K562 (cell line): ENCODE results near the gene KIF5A. TPM values are rescaled to one million over a fixed set of nuclear protein-coding genes. Genes with fewer than 3 reads are reported as not detected.

Source experiments
- C11orf30 ChIP-seq: fragments of 450-650 bp; IDR thresholded peaks from 2 replicates; pipeline ENCODE4 v1.6.1; 2016; ENCODE audit warnings: low read depth, mild to moderate bottlenecking
- CREB1 ChIP-seq, 2 experiments: sonication (generic) in 1 of 2; formaldehyde crosslinking in 1 of 2; IDR thresholded peaks; 2 replicates each; pipeline versions ENCODE4 v1.6.1 to v1.8.0; 2012 to 2022; ENCODE audit warnings: inconsistent platforms in 1 of 2, mild to moderate bottlenecking in 1 of 2, missing genetic modification reagents in 1 of 2, moderate library complexity in 1 of 2
- E4F1 ChIP-seq: fragments of 250-450 bp; sonication (Bioruptor Pico); IDR thresholded peaks from 2 replicates; pipeline ENCODE4 v1.5.0; 2021; ENCODE audit warnings: mild to moderate bottlenecking, borderline replicate concordance
- ELF2 ChIP-seq: fragments of 250-450 bp; sonication (Bioruptor Pico); IDR thresholded peaks from 2 replicates; pipeline ENCODE4 v1.5.0; 2021; ENCODE audit warnings: mild to moderate bottlenecking
- HMBOX1 ChIP-seq: sonication (generic); IDR thresholded peaks from 2 replicates; pipeline ENCODE4 v1.6.1; 2016
- HNRNPLL ChIP-seq: fragments of 200-400 bp; formaldehyde crosslinking; IDR thresholded peaks from 2 replicates; pipeline ENCODE4 v1.6.1; 2017; ENCODE audit warnings: low read length, low read depth, mild to moderate bottlenecking; ENCODE audit not compliant: poor library complexity, severe bottlenecking
- PHF20 ChIP-seq: fragments of 450-650 bp; IDR thresholded peaks from 2 replicates; pipeline ENCODE4 v1.6.1; 2018; ENCODE audit not compliant: partially characterized antibody
- RBM15 ChIP-seq: fragments of 200-400 bp; formaldehyde crosslinking; IDR thresholded peaks from 2 replicates; pipeline ENCODE4 v1.6.1; 2018; ENCODE audit warnings: mild to moderate bottlenecking, low read length, moderate library complexity; ENCODE audit not compliant: insufficient read depth
- SMAD2 ChIP-seq: fragments of 150-350 bp; IDR thresholded peaks from 2 replicates; pipeline ENCODE4 v1.6.1; 2014; ENCODE audit warnings: low read depth, mild to moderate bottlenecking, low read length
- TCF7L2 ChIP-seq: fragments of 150-350 bp; IDR thresholded peaks from 2 replicates; pipeline ENCODE4 v1.6.1; 2016; ENCODE audit warnings: low read depth, mild to moderate bottlenecking, low read length, moderate library complexity
- YBX1 ChIP-seq: fragments of 450-650 bp; IDR thresholded peaks from 2 replicates; pipeline ENCODE4 v1.7.1; 2016; ENCODE audit warnings: mild to moderate bottlenecking
- polyA plus RNA-seq, 8 experiments: library from polyadenylated mRNA; depleted of rRNA in 4 of 8; stranded (reverse) in 5 of 8; unstranded in 3 of 8; fragments of >200 nt; fragmentation: Nextera tagmentation in 2 of 8; fragmentation: Illumina TruSeq in 1 of 8; extraction: Ambion mirVana in 2 of 8; extraction: Trizol in 1 of 8; gene quantifications; 2 replicates each; pipeline versions ENCODE4 v1.2.1 to v1.2.3, GENCODE V29; 2011 to 2014; ENCODE audit warnings: inconsistent platforms in 1 of 8, missing spikeins in 1 of 8
- total RNA-seq, 7 experiments: library from RNA; depleted of rRNA in 6 of 7; stranded (reverse); fragments of >200 nt in 6 of 7; fragmentation: Illumina TruSeq in 2 of 7; extraction: Trizol in 2 of 7; gene quantifications; 2 replicates each; pipeline versions ENCODE4 v1.2.1 to v1.2.3, GENCODE V29; 2011 to 2021; ENCODE audit warnings: low replicate concordance in 1 of 7
- TF ChIP-seq, protein P1 (sequence below): fragments of 250-450 bp; sonication (Bioruptor Pico); IDR thresholded peaks from 2 replicates; pipeline ENCODE4 v1.5.0; 2021
- TF ChIP-seq, protein P2 (sequence below): fragments of 150-350 bp; IDR thresholded peaks from 2 replicates; pipeline ENCODE4 v1.6.1; 2014; ENCODE audit warnings: low read depth, mild to moderate bottlenecking, low read length, borderline replicate concordance
- TF ChIP-seq, protein P3 (sequence below): fragments of 200-800 bp; sonication (Bioruptor generic); IDR thresholded peaks from 2 replicates; pipeline ENCODE4 v1.6.1; 2016; ENCODE audit warnings: missing genetic modification characterization, missing compliant biosample characterization

Gene KIF5A
- total and polyA plus RNA-seq, 9 of the 15 experiments (the other 6 are each of a cell fraction or from before 2014, with no cell fraction given): 3.4 to 17.7 (median 8.0) TPM

DNA sequence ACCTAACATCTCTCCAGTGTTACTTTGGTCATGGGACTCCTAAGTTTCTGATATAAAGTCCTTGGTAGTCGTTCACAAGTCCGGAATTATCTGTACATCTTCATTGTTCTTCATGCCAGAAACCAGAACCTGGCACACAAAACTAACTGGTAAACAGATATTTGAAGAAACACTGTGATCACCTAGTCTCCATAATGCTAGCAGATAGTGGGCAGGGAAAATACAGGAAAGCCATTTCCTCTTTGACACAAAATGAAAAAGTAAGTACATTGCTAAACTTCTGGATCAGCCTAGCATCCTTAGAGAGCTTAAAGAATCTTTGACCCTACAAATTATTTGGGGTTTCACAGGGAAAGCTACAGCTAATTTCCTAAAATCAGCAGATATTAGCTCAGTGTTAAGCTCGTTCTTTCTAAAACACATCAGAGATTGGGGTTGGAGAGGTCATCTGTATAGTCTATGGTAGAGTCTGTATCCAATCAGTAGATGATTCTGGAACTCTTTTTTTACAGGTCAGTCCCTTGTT, 34.4 kb upstream of the KIF5A start (continued):
- TF ChIP-seq E4F1 (CRISPR knock-in tag) (peak; percentile 52; the same call in 1 of the 2 replicates), RBM15 (no peak), CREB1 (IDR thresholded peaks at IDR 0.05) (no peak), CREB1 (CRISPR knock-in tag; IDR thresholded peaks at IDR 0.05) (no peak), C11orf30 (peak; percentile 34; the same call in 1 of the 2 replicates), YBX1 (no peak), SMAD2 (no peak), ELF2 (CRISPR knock-in tag) (no peak; the same call in 1 of the 2 replicates), PHF20 (no peak), HMBOX1 (no peak), HNRNPLL (no peak), TCF7L2 (no peak)
- TF ChIP-seq, protein P1, sequence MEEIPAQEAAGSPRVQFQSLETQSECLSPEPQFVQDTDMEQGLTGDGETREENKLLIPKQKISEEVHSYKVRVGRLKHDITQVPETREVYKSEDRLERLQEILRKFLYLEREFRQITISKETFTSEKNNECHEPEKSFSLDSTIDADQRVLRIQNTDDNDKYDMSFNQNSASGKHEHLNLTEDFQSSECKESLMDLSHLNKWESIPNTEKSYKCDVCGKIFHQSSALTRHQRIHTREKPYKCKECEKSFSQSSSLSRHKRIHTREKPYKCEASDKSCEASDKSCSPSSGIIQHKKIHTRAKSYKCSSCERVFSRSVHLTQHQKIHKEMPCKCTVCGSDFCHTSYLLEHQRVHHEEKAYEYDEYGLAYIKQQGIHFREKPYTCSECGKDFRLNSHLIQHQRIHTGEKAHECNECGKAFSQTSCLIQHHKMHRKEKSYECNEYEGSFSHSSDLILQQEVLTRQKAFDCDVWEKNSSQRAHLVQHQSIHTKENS (CRISPR knock-in tag): peak; percentile 79; the same call in 1 of the 2 replicates
- TF ChIP-seq, protein P2, sequence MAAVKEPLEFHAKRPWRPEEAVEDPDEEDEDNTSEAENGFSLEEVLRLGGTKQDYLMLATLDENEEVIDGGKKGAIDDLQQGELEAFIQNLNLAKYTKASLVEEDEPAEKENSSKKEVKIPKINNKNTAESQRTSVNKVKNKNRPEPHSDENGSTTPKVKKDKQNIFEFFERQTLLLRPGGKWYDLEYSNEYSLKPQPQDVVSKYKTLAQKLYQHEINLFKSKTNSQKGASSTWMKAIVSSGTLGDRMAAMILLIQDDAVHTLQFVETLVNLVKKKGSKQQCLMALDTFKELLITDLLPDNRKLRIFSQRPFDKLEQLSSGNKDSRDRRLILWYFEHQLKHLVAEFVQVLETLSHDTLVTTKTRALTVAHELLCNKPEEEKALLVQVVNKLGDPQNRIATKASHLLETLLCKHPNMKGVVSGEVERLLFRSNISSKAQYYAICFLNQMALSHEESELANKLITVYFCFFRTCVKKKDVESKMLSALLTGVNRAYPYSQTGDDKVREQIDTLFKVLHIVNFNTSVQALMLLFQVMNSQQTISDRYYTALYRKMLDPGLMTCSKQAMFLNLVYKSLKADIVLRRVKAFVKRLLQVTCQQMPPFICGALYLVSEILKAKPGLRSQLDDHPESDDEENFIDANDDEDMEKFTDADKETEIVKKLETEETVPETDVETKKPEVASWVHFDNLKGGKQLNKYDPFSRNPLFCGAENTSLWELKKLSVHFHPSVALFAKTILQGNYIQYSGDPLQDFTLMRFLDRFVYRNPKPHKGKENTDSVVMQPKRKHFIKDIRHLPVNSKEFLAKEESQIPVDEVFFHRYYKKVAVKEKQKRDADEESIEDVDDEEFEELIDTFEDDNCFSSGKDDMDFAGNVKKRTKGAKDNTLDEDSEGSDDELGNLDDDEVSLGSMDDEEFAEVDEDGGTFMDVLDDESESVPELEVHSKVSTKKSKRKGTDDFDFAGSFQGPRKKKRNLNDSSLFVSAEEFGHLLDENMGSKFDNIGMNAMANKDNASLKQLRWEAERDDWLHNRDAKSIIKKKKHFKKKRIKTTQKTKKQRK: no peak
- TF ChIP-seq, protein P3, sequence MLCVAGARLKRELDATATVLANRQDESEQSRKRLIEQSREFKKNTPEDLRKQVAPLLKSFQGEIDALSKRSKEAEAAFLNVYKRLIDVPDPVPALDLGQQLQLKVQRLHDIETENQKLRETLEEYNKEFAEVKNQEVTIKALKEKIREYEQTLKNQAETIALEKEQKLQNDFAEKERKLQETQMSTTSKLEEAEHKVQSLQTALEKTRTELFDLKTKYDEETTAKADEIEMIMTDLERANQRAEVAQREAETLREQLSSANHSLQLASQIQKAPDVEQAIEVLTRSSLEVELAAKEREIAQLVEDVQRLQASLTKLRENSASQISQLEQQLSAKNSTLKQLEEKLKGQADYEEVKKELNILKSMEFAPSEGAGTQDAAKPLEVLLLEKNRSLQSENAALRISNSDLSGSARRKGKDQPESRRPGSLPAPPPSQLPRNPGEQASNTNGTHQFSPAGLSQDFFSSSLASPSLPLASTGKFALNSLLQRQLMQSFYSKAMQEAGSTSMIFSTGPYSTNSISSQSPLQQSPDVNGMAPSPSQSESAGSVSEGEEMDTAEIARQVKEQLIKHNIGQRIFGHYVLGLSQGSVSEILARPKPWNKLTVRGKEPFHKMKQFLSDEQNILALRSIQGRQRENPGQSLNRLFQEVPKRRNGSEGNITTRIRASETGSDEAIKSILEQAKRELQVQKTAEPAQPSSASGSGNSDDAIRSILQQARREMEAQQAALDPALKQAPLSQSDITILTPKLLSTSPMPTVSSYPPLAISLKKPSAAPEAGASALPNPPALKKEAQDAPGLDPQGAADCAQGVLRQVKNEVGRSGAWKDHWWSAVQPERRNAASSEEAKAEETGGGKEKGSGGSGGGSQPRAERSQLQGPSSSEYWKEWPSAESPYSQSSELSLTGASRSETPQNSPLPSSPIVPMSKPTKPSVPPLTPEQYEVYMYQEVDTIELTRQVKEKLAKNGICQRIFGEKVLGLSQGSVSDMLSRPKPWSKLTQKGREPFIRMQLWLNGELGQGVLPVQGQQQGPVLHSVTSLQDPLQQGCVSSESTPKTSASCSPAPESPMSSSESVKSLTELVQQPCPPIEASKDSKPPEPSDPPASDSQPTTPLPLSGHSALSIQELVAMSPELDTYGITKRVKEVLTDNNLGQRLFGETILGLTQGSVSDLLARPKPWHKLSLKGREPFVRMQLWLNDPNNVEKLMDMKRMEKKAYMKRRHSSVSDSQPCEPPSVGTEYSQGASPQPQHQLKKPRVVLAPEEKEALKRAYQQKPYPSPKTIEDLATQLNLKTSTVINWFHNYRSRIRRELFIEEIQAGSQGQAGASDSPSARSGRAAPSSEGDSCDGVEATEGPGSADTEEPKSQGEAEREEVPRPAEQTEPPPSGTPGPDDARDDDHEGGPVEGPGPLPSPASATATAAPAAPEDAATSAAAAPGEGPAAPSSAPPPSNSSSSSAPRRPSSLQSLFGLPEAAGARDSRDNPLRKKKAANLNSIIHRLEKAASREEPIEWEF (CRISPR knock-in tag): no peak
